Bladder microvascular endothelial cell (primary cell): Measurements from ENCODE around the gene CCDC144A. TPM values are rescaled to one million over a fixed set of nuclear protein-coding genes. Genes with fewer than 3 reads are reported as not detected.

ENCODE experiments used
- total RNA-seq: library from RNA; depleted of rRNA; stranded (reverse); fragments of >200 nt; gene quantifications from 2 replicates; pipeline ENCODE4 v1.2.3, GENCODE V29; 2014

CCDC144A gene
- total RNA-seq = 0.16 and 6.1 TPM in 2 replicates

DNA sequence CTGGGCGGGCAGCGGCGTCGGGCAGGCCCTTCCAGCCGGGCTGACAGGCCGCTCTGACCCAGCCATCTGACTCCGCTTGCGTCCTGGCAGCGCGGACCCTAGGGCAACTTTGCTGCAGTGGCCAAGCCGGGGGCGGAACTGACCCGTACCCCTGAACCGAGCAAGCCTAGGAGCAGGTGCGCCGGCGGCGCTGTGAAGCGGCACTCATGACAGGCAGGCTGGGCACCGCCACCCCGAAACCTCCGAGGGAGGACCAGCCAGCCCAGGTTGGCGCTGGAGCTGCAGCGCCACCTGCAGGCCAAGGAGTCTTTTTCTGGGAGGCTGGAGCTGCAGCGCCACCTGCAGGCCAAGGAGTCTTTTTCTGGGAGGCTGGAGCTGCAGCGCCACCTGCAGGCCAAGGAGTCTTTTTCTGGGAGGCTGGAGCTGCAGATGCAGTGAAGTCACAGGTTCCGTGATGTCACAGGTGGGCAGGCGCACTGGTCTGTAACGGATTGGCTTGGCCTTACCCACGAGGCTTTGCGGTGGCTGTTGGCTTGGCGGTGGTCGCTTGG is at the start of gene CCDC144A:
Gene CCDC144A, plus strand, starts transcription at position 511 of the 551 bp plus-strand sequence. CDS start 160 bp downstream, outside the sequence.

GRCh38 chr17:16653367-16654041 is 36.5 kb upstream of the CCDC144A start, which contains the start of gene ZNF624:
TSS of gene ZNF624 (minus strand) at chr17:16653850.

Other genes starting within 250 kb of the CCDC144A start
- 0.81 and 4.5 TPM in 2 replicates for gene LRRC75A, start 198.0 kb upstream of the CCDC144A start, total RNA-seq
- 1.3 and 3.1 TPM in 2 replicates for gene ZNF287, start 121.0 kb upstream of the CCDC144A start, total RNA-seq
- gene ZNF624, start 36.4 kb upstream of the CCDC144A start, total RNA-seq = 3.4 and 5.0 TPM in 2 replicates